SK-MEL-5 (cell line): Measurements from ENCODE around the gene VIPR1. TPM values are rescaled to one million over a fixed set of nuclear protein-coding genes. Genes with fewer than 3 reads are reported as not detected.

Experiments
- DNase-seq: peaks from one replicate; pipeline ENCODE4 v3.0.0-alpha.2; 2016; ENCODE audit warnings: low read depth, low spot score
- in situ Hi-C: cut with HindIII; loops from 2 replicates; pipeline ENCODE4 v1.10.0; 2016; ENCODE audit warnings: low sequenced_read_pairs, high pct_unique_total_duplicates, low pct_unique_long_range_greater_than_20kb
- total RNA-seq: library from RNA; depleted of rRNA; stranded (reverse); fragments of >200 nt; shearing (Covaris generic); gene quantifications from 2 replicates; pipeline ENCODE4 v1.2.3, GENCODE V29; 2014

The VIPR1 gene
- total RNA-seq, 1 experiment from 2014 or later: 0.34 TPM

GRCh38 chr3:42520336-42520735, 17.9 kb downstream of the VIPR1 start:
- in situ Hi-C loops: no loop called here

GRCh38 chr3:42520906-42521305, 18.5 kb downstream of the VIPR1 start:
- no peak for DNase-seq
- in situ Hi-C loops: no loop called here

More at GRCh38 chr3:42520336-42520735, 17.9 kb downstream of the VIPR1 start:
- no peak for DNase-seq

- in situ Hi-C loops: no loop called here
- no peak for DNase-seq
Observed at GRCh38 chr3:42524751-42525150, 22.3 kb downstream of the VIPR1 start.

GRCh38 chr3:42525212-42525611, 22.8 kb downstream of the VIPR1 start:
- no peak for DNase-seq
- in situ Hi-C loops: no loop called here

GRCh38 chr3:42525736-42526345, 23.4 kb downstream of the VIPR1 start:
- DNase-seq: no peak
- in situ Hi-C loops: no loop called here

- in situ Hi-C loops: no loop called here
- no peak for DNase-seq
Observed at GRCh38 chr3:42526616-42527367, 24.3 kb downstream of the VIPR1 start.

GRCh38 chr3:42527368-42527917, 25.0 kb downstream of the VIPR1 start:
- in situ Hi-C loops: no loop called here
- DNase-seq: no peak

- in situ Hi-C loops: no loop called here
- no peak for DNase-seq
Observed at GRCh38 chr3:42529468-42529867, 27.0 kb downstream of the VIPR1 start.

GRCh38 chr3:42530073-42530472, 27.6 kb downstream of the VIPR1 start:
- no peak for DNase-seq
- in situ Hi-C loops: no loop called here

- in situ Hi-C loops: no loop called here
- no peak for DNase-seq
Observed at GRCh38 chr3:42531470-42531869, 29.0 kb downstream of the VIPR1 start.

- in situ Hi-C loops: no loop called here
Observed at GRCh38 chr3:42532229-42532628, 29.8 kb downstream of the VIPR1 start.

GRCh38 chr3:42533161-42533897, 30.9 kb downstream of the VIPR1 start:
- in situ Hi-C loops: no loop called here
- DNase-seq: no peak

More at GRCh38 chr3:42532229-42532628, 29.8 kb downstream of the VIPR1 start:
- no peak for DNase-seq

- in situ Hi-C loops: no loop called here
- DNase-seq: peak; percentile 78
Observed at GRCh38 chr3:42535981-42536784, 33.7 kb downstream of the VIPR1 start.

GRCh38 chr3:42537350-42537749, 34.9 kb downstream of the VIPR1 start:
- DNase-seq: no peak
- in situ Hi-C loops: no loop called here

GRCh38 chr3:42539871-42540714, 37.6 kb downstream of the VIPR1 start:
- DNase-seq: peak; percentile 62
- in situ Hi-C loops: no loop called here

- DNase-seq: no peak
- in situ Hi-C loops: no loop called here
Observed at GRCh38 chr3:42541079-42541478, 38.6 kb downstream of the VIPR1 start.
